HG03175 (cell line): ENCODE data around the gene CMKLR1.

Source experiments
- ATAC-seq: cut with Tn5 transposase; IDR thresholded peaks from one replicate; pipeline ENCODE4 v1.9.1; 2021; ENCODE audit warnings: mild to moderate bottlenecking, moderate library complexity; ENCODE audit not compliant: unreplicated experiment

Gene CMKLR1

GRCh38 chr12:108363165-108363564 lies 24.1 kb upstream of the CMKLR1 start:
- ATAC-seq = no peak

GRCh38 chr12:108361606-108362005 lies 22.5 kb upstream of the CMKLR1 start:
- ATAC-seq = no peak

- ATAC-seq = peak; percentile 50
Measured at GRCh38 chr12:108360487-108360886, 21.4 kb upstream of the CMKLR1 start.

GRCh38 chr12:108360057-108360456 lies 20.9 kb upstream of the CMKLR1 start:
- no peak for ATAC-seq

- no peak for ATAC-seq
Measured at GRCh38 chr12:108358580-108358965, 19.5 kb upstream of the CMKLR1 start.

GRCh38 chr12:108357834-108358579 lies 18.9 kb upstream of the CMKLR1 start:
- ATAC-seq = no peak

GRCh38 chr12:108356835-108357806 lies 18.0 kb upstream of the CMKLR1 start:
- ATAC-seq = no peak

- no peak for ATAC-seq
Measured at GRCh38 chr12:108355069-108355468, 16.0 kb upstream of the CMKLR1 start.

- ATAC-seq = no peak
Measured at GRCh38 chr12:108352591-108352990, 13.5 kb upstream of the CMKLR1 start.

GRCh38 chr12:108350511-108350910 lies 11.4 kb upstream of the CMKLR1 start:
- no peak for ATAC-seq

- no peak for ATAC-seq
Measured at GRCh38 chr12:108349278-108349688, 10.2 kb upstream of the CMKLR1 start.

- no peak for ATAC-seq
Measured at GRCh38 chr12:108348842-108349241, 9.7 kb upstream of the CMKLR1 start.

- ATAC-seq = no peak
Measured at GRCh38 chr12:108346727-108347710, 7.9 kb upstream of the CMKLR1 start.

GRCh38 chr12:108345716-108346633 lies 6.9 kb upstream of the CMKLR1 start:
- no peak for ATAC-seq

GRCh38 chr12:108342985-108343384 lies 3.9 kb upstream of the CMKLR1 start:
- ATAC-seq = no peak

GRCh38 chr12:108341854-108342847 lies 3.0 kb upstream of the CMKLR1 start:
- ATAC-seq = no peak

GRCh38 chr12:108341356-108341755 lies 2.2 kb upstream of the CMKLR1 start:
- no peak for ATAC-seq

- ATAC-seq = no peak
Measured at GRCh38 chr12:108340037-108340436, 926 bp upstream of the CMKLR1 start.
